Upper lobe of left lung (tissue), 6 donors: Measurements from ENCODE around the gene JDP2. TPM values are rescaled to one million over a fixed set of nuclear protein-coding genes. Genes with fewer than 3 reads are reported as not detected.

Experiments used
- ATAC-seq, 2 donors: fragments of 200-7000 bp; cut with Tn5 transposase; one replicate each; pipeline ENCODE4 v1.9.1; 2022; ENCODE audit warnings: mild to moderate bottlenecking in 2 of 2, moderate library complexity in 2 of 2; ENCODE audit not compliant: low FRiP score in 2 of 2
- DNase-seq, 2 donors: peaks; one replicate each; pipeline ENCODE4 v3.0.0-alpha.2; 2019 to 2020
- H3K27ac ChIP-seq, 4 donors: fragments of 200-600 bp; sonication (generic); one replicate each; pipeline ENCODE4 v1.5.1; 2016 to 2019
- H3K27me3 ChIP-seq, 4 donors: fragments of 200-600 bp; sonication (generic); one replicate each; pipeline ENCODE4 v1.5.1; 2017 to 2019
- H3K36me3 ChIP-seq, 4 donors: fragments of 200-600 bp; sonication (generic); one replicate each; pipeline ENCODE4 v1.5.1; 2016 to 2019
- H3K4me1 ChIP-seq, 4 donors: fragments of 200-600 bp; sonication (generic); one replicate each; pipeline ENCODE4 v1.5.1; 2018 to 2019
- H3K4me3 ChIP-seq, 4 donors: fragments of 200-600 bp; sonication (generic); one replicate each; pipeline ENCODE4 v1.5.1; 2017 to 2019; ENCODE audit warnings: mild to moderate bottlenecking in 2 of 4, moderate library complexity in 1 of 4
- H3K9me3 ChIP-seq, 4 donors: fragments of 200-600 bp; sonication (generic); one replicate each; pipeline ENCODE4 v1.5.1; 2018 to 2019
- CTCF ChIP-seq, 6 experiments: fragments of 450-650 bp in 4 of 6; fragments of 200-600 bp in 2 of 6; sonication (generic) in 2 of 6; IDR thresholded peaks; one replicate each; pipeline ENCODE4 v1.5.1; 2016 to 2019; ENCODE audit warnings: antibody characterized with exemption in 6 of 6
- EP300 ChIP-seq, 4 donors: sonication (generic); formaldehyde crosslinking; IDR thresholded peaks; one replicate each; pipeline ENCODE4 v1.5.1; 2017; ENCODE audit warnings: antibody characterized with exemption in 4 of 4, control low read depth in 2 of 4
- POLR2A ChIP-seq, 4 donors: fragments of 450-650 bp; IDR thresholded peaks; one replicate each; pipeline ENCODE4 v1.5.1; 2016 to 2017; ENCODE audit warnings: antibody characterized with exemption in 4 of 4, mild to moderate bottlenecking in 2 of 4
- POLR2AphosphoS5 ChIP-seq, 2 donors: sonication (generic); formaldehyde crosslinking; IDR thresholded peaks; one replicate each; pipeline ENCODE4 v1.5.1; 2017; ENCODE audit warnings: antibody characterized with exemption in 2 of 2
- WGBS, 2 donors: methylation state at CpG; one replicate each; pipeline ENCODE4 v1.1.5; 2017 to 2018; 5-methylcytosine and 5-hydroxymethylcytosine counted together
- total RNA-seq, 6 donors: library from RNA; depleted of rRNA in 4 of 6; stranded (reverse); fragments of >200 nt in 4 of 6; gene quantifications; one replicate each; pipeline versions ENCODE4 v1.1.0 to v1.2.1, GENCODE V29; 2016 to 2021
- donor health status: DM: no; HTN: no; CAD: no; lungs with moderate emphysema.
- donor health status: DM: no; HTN: yes; CAD: no; lungs with severe emphysema.

The JDP2 gene
- total RNA-seq, 6 donors from 2014 or later: 60.5 to 150 (median 110) TPM

GRCh38 chr14:75504411-75504810 lies 76.6 kb downstream of the JDP2 start:
- Histone ChIP-seq H3K36me3 (no peaks in the 10 kb centered on the region), H3K27ac (no peak overlapping the region), H3K4me1 (no peaks in the 10 kb centered on the region), H3K9me3 (peaks cover 0 to 5% (median 0%) of the 10 kb centered on the region in 4 donors), H3K27me3 (no peaks in the 10 kb centered on the region), H3K4me3 (no peak overlapping the region)
- TF ChIP-seq POLR2AphosphoS5 (IDR thresholded peaks at IDR 0.05) (no peak), EP300 (IDR thresholded peaks at IDR 0.05) (no peak), POLR2A (IDR thresholded peaks at IDR 0.05) (no peak), CTCF (IDR thresholded peaks at IDR 0.05) (no peak)
- no peak for ATAC-seq
- DNase-seq: no peak
- WGBS, 2 donors: 97% methylated on average over 1 of the region's 1 CpG

- DNase-seq: no peak
- no peaks in the 10 kb centered on the region for H3K4me1 ChIP-seq
- TF ChIP-seq POLR2AphosphoS5 (IDR thresholded peaks at IDR 0.05) (no peak), CTCF (IDR thresholded peaks at IDR 0.05) (no peak), POLR2A (IDR thresholded peaks at IDR 0.05) (no peak), EP300 (IDR thresholded peaks at IDR 0.05) (no peak)
- WGBS, 2 donors: 91 to 95% methylated on average over 1 of the region's 1 CpG
- no peak for ATAC-seq
- H3K4me3 ChIP-seq: no peak overlapping the region
- no peaks in the 10 kb centered on the region for H3K36me3 ChIP-seq
- no peak overlapping the region for H3K27ac ChIP-seq
- H3K9me3 ChIP-seq: peaks cover 4 to 11% (median 5%) of the 10 kb centered on the region in 4 donors
- H3K27me3 ChIP-seq: no peaks in the 10 kb centered on the region
Observed at GRCh38 chr14:75506930-75507329, 79.1 kb downstream of the JDP2 start.

GRCh38 chr14:75510547-75510946 lies 82.7 kb downstream of the JDP2 start:
- ATAC-seq (no peak), DNase-seq (no peak)
- peaks cover 4 to 11% (median 5%) of the 10 kb centered on the region in 4 donors for H3K9me3 ChIP-seq
- H3K27me3 ChIP-seq: no peaks in the 10 kb centered on the region
- no peak overlapping the region for H3K4me3 ChIP-seq
- no peaks in the 10 kb centered on the region for H3K36me3 ChIP-seq
- H3K27ac ChIP-seq: no peak overlapping the region
- no peak for TF ChIP-seq EP300 (IDR thresholded peaks at IDR 0.05)
- no peak for TF ChIP-seq POLR2A (IDR thresholded peaks at IDR 0.05)
- TF ChIP-seq CTCF (IDR thresholded peaks at IDR 0.05): no peak
- no peak for TF ChIP-seq POLR2AphosphoS5 (IDR thresholded peaks at IDR 0.05)
- peaks cover 9 to 15% (median 13%) of the 10 kb centered on the region in 4 donors for H3K4me1 ChIP-seq
- 91 to 98% methylated on average over 1 of the region's 1 CpG for WGBS, 2 donors

GRCh38 chr14:75511201-75511600 lies 83.4 kb downstream of the JDP2 start:
- ATAC-seq (no peak), DNase-seq (no peak)
- Histone ChIP-seq H3K9me3 (peaks cover 4 to 11% (median 5%) of the 10 kb centered on the region in 4 donors), H3K36me3 (no peaks in the 10 kb centered on the region), H3K4me1 (peaks cover 12 to 18% (median 16%) of the 10 kb centered on the region in 4 donors), H3K4me3 (no peak overlapping the region), H3K27ac (no peak overlapping the region), H3K27me3 (no peaks in the 10 kb centered on the region)
- TF ChIP-seq POLR2A (IDR thresholded peaks at IDR 0.05): no peak
- no peak for TF ChIP-seq EP300 (IDR thresholded peaks at IDR 0.05)
- TF ChIP-seq CTCF (IDR thresholded peaks at IDR 0.05): no peak
- no peak for TF ChIP-seq POLR2AphosphoS5 (IDR thresholded peaks at IDR 0.05)
